A549 (cell line): ENCODE measurements around the gene SGSM1. TPM values are rescaled to one million over a fixed set of nuclear protein-coding genes. Genes with fewer than 3 reads are reported as not detected.

ENCODE experiments used
- ATAC-seq, 2 experiments: fragments of 200-7000 bp in 1 of 2; fragments of >200 bp in 1 of 2; cut with Nextera tagmentation in 1 of 2; cut with Tn5 transposase in 1 of 2; 3 replicates each; pipeline versions ENCODE4 v1.8.0 to v1.9.1; 2018 to 2020; ENCODE audit warnings: mild to moderate bottlenecking in 1 of 2, moderate library complexity in 1 of 2
- CTCF ChIA-PET: fragments of 300-600 bp; sonication (Branson Sonifier 250); formaldehyde crosslinking; extraction: SDS; loops from one replicate; lab custom pipeline; 2021; ENCODE audit warnings: antibody characterized with exemption, inconsistent platforms; lab: Yijun Ruan, JAX
- POLR2A ChIA-PET: fragments of 350-600 bp; formaldehyde crosslinking; extraction: SDS; loops from one replicate; lab custom pipeline; 2021; ENCODE audit warnings: antibody characterized with exemption, inconsistent platforms; lab: Yijun Ruan, JAX
- DNase-seq, 2 experiments: peaks; one replicate each; pipeline versions ENCODE4 v3.0.0 to v3.0.0-alpha.2; 2011 to 2016; ENCODE audit warnings: low read depth in 1 of 2, low spot score in 1 of 2
- FAIRE-seq: peaks from 2 replicates; lab custom pipeline; 2011; peaks lifted over from hg19 to GRCh38; lab: Jason Lieb, UNC
- H3K27ac ChIP-seq, 2 experiments: fragments of >200 bp; sonication (Bioruptor Twin); formaldehyde crosslinking; 3 replicates each; pipeline ENCODE4 v1.5.1; 2016 to 2017
- H3K4me1 ChIP-seq: fragments of >200 bp; sonication (Bioruptor Twin); formaldehyde crosslinking; 3 replicates; pipeline ENCODE4 v1.6.1; 2016
- H3K4me2 ChIP-seq: fragments of >200 bp; sonication (Bioruptor Twin); formaldehyde crosslinking; 3 replicates; pipeline ENCODE4 v1.6.1; 2016
- H3K4me3 ChIP-seq: fragments of >200 bp; sonication (Bioruptor Twin); formaldehyde crosslinking; 3 replicates; pipeline ENCODE4 v1.5.1; 2016
- H3K9me3 ChIP-seq: fragments of >200 bp; sonication (Bioruptor Twin); formaldehyde crosslinking; 3 replicates; pipeline ENCODE4 v1.6.1; 2016
- ATOH8 ChIP-seq: fragments of 250-450 bp; sonication (Bioruptor Pico); IDR thresholded peaks from 2 replicates; pipeline ENCODE4 v1.5.0; 2020; ENCODE audit warnings: low read depth, mild to moderate bottlenecking, moderate library complexity
- BHLHE40 ChIP-seq: IDR thresholded peaks from 2 replicates; pipeline ENCODE4 v1.6.1; 2012; ENCODE audit warnings: low read depth, low read length, inconsistent platforms
- CBX2 ChIP-seq: fragments of 200-600 bp; sonication (generic); IDR thresholded peaks from 2 replicates; pipeline ENCODE4 v1.6.1; 2016; ENCODE audit warnings: low read depth, mild to moderate bottlenecking, borderline replicate concordance
- CHD2 ChIP-seq: fragments of 150-350 bp; IDR thresholded peaks from 2 replicates; pipeline ENCODE4 v1.6.1; 2014; ENCODE audit warnings: low read length; ENCODE audit not compliant: partially characterized antibody
- EHMT2 ChIP-seq: fragments of 200-600 bp; sonication (generic); IDR thresholded peaks from 2 replicates; pipeline ENCODE4 v1.6.1; 2016; ENCODE audit warnings: antibody characterized with exemption, low read depth, mild to moderate bottlenecking, moderate library complexity
- ESRRA ChIP-seq: fragments of 150-350 bp; IDR thresholded peaks from 2 replicates; pipeline ENCODE4 v1.6.1; 2014; ENCODE audit warnings: mild to moderate bottlenecking, low read length, borderline replicate concordance
- FOSL2 ChIP-seq, 2 experiments: fragments of 450-650 bp in 1 of 2; fragments of >200 bp in 1 of 2; sonication (Bioruptor Twin) in 1 of 2; formaldehyde crosslinking; IDR thresholded peaks; 2 replicates each; pipeline versions ENCODE4 v1.5.0 to v1.6.1; 2016 to 2020; ENCODE audit warnings: mild to moderate bottlenecking in 1 of 2, moderate library complexity in 1 of 2
- FOXS1 ChIP-seq: fragments of 250-450 bp; sonication (Bioruptor Pico); IDR thresholded peaks from 2 replicates; pipeline ENCODE4 v1.5.0; 2020; ENCODE audit warnings: mild to moderate bottlenecking, moderate library complexity
- GATA3 ChIP-seq: IDR thresholded peaks from 2 replicates; pipeline ENCODE4 v1.6.1; 2012; ENCODE audit warnings: borderline replicate concordance
- HOXA7 ChIP-seq: fragments of 250-450 bp; sonication (Bioruptor Pico); IDR thresholded peaks from 2 replicates; pipeline ENCODE4 v1.5.0; 2020; ENCODE audit warnings: mild to moderate bottlenecking, moderate library complexity
- HOXB5 ChIP-seq: fragments of 250-450 bp; sonication (Bioruptor Pico); IDR thresholded peaks from 2 replicates; pipeline ENCODE4 v1.5.0; 2020; ENCODE audit warnings: mild to moderate bottlenecking, moderate library complexity
- JUN ChIP-seq, 2 experiments: fragments of >200 bp; sonication (Bioruptor Twin); formaldehyde crosslinking; IDR thresholded peaks; 2 replicates in 1 of 2; 3 replicates in 1 of 2; pipeline ENCODE4 v1.6.1; 2016 to 2017
- JUNB ChIP-seq: fragments of >200 bp; sonication (Bioruptor Twin); formaldehyde crosslinking; IDR thresholded peaks from 2 replicates; pipeline ENCODE4 v1.6.1; 2016
- MAX ChIP-seq: IDR thresholded peaks from 2 replicates; pipeline ENCODE4 v1.6.1; 2012
- MYC ChIP-seq: IDR thresholded peaks from 2 replicates; pipeline ENCODE4 v1.6.1; 2012; ENCODE audit warnings: mild to moderate bottlenecking, inconsistent platforms, low read length, improper control_type of control experiment, borderline replicate concordance
- NFE2L2 ChIP-seq: fragments of 150-350 bp; conservative IDR thresholded peaks from 2 replicates; pipeline ENCODE4 v1.6.1; 2014; ENCODE audit warnings: low read length
- NPAS2 ChIP-seq: fragments of 250-450 bp; sonication (Bioruptor Pico); IDR thresholded peaks from 2 replicates; pipeline ENCODE4 v1.8.0; 2022; ENCODE audit warnings: mild to moderate bottlenecking, moderate library complexity, borderline replicate concordance
- POLR2AphosphoS2 ChIP-seq: conservative IDR thresholded peaks from 2 replicates; pipeline ENCODE4 v1.6.1; 2012; ENCODE audit warnings: low read length, improper control_type of control experiment, inconsistent platforms
- RARB ChIP-seq: fragments of 250-450 bp; sonication (Bioruptor Pico); IDR thresholded peaks from 2 replicates; pipeline ENCODE4 v1.8.0; 2021; ENCODE audit warnings: mild to moderate bottlenecking, moderate library complexity
- RCOR1 ChIP-seq: fragments of 150-350 bp; IDR thresholded peaks from 2 replicates; pipeline ENCODE4 v1.6.1; 2014; ENCODE audit warnings: antibody characterized with exemption, low read length, low read depth
- SREBF2 ChIP-seq: fragments of 450-650 bp; IDR thresholded peaks from 2 replicates; pipeline ENCODE4 v1.6.1; 2014; ENCODE audit warnings: mild to moderate bottlenecking, moderate library complexity
- TFCP2L1 ChIP-seq: fragments of 250-450 bp; sonication (Bioruptor Pico); IDR thresholded peaks from 2 replicates; pipeline ENCODE4 v1.5.0; 2021; ENCODE audit warnings: mild to moderate bottlenecking
- TP53 ChIP-seq: fragments of 250-450 bp; sonication (Bioruptor Pico); IDR thresholded peaks from 2 replicates; pipeline ENCODE4 v1.5.0; 2021; ENCODE audit warnings: mild to moderate bottlenecking, moderate library complexity
- ZSCAN20 ChIP-seq: fragments of 250-450 bp; sonication (Bioruptor Pico); IDR thresholded peaks from 2 replicates; pipeline ENCODE4 v1.8.0; 2022; ENCODE audit warnings: mild to moderate bottlenecking, moderate library complexity
- WGBS: methylation state at CpG from one replicate; pipeline ENCODE4 v1.1.6; 2017; ENCODE audit errors: missing lambda C conversion rate; 5-methylcytosine and 5-hydroxymethylcytosine counted together
- polyA plus RNA-seq, 4 experiments: library from polyadenylated mRNA; depleted of rRNA in 3 of 4; stranded (reverse); fragments of >200 nt; fragmentation: RNase III in 1 of 4; extraction: RNeasy Plus Mini Kit Qiagen cat#74134 plus additional on column Dnase treatment in 1 of 4; gene quantifications; 2 replicates in 3 of 4; 3 replicates in 1 of 4; pipeline ENCODE4 v1.2.3, GENCODE V29; 2011 to 2017
- TF ChIP-seq, protein P1 (sequence below): fragments of 250-450 bp; sonication (Bioruptor Pico); IDR thresholded peaks from 2 replicates; pipeline ENCODE4 v1.5.0; 2021; ENCODE audit warnings: mild to moderate bottlenecking, moderate library complexity, borderline replicate concordance
- TF ChIP-seq, protein P2 (sequence below): fragments of 200-600 bp; sonication (generic); IDR thresholded peaks from 2 replicates; pipeline ENCODE4 v1.6.1; 2016; ENCODE audit warnings: antibody characterized with exemption, mild to moderate bottlenecking, moderate library complexity
- TF ChIP-seq, protein P3 (sequence below): fragments of 150-350 bp; IDR thresholded peaks from 2 replicates; pipeline ENCODE4 v1.6.1; 2014; ENCODE audit warnings: low read depth, mild to moderate bottlenecking, low read length

SGSM1 gene
- polyA plus RNA-seq, 2 of the 4 experiments (the other 2 are of a cell fraction), result 0.50 to 1.4 TPM

DNA sequence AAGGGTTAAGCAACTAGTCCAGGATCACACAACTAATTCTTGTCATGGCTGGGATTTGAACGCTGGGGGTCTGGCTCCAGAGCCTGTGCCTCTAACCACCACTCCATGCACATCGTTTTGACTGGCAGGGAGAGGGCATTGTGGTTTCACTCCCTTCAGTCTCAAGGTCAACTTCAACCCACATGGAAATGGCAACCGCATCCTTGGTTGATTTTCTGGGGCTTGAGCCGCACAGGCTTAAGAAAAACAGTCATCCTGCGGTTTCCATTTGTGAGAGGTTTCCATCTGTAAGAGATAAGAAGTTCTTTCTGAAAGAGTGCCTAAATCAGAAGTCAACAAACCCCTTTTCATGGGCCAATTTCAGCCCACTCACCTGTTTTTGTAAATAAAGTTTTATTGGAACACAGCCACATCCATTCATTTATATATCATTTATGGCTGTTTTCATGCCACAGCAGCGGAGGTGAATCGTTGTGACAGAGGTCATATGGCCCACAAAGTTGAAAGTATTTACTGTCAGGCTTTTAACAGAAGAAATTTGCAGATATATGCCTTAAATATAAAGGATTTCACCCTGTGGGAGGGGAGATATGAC, 65.7 kb downstream of the SGSM1 start:
- ATAC-seq (no peak), FAIRE-seq (no peak), DNase-seq (no peak)
- Histone ChIP-seq H3K4me2 (no peak overlapping the region), H3K9me3 (no peaks in the 10 kb centered on the region), H3K27ac (no peak overlapping the region), H3K4me1 (no peaks in the 10 kb centered on the region), H3K4me3 (no peak overlapping the region)
- POLR2A ChIA-PET, result no interaction called here
- CTCF ChIA-PET, result interaction anchor here (1.0 kb wide), 1 partner anchor 22 kb away, joined by 3 read pairs; no protein-coding TSS in a partner anchor
- 70% methylated on average over 6 of the region's 7 CpGs for WGBS
- TF ChIP-seq ESRRA (no peak), JUNB (no peak), TP53 (no peak), ZSCAN20 (no peak), TFCP2L1 (no peak), RCOR1 (no peak), NPAS2 (CRISPR knock-in tag) (no peak), FOXS1 (CRISPR knock-in tag) (no peak), SREBF2 (no peak), HOXA7 (CRISPR knock-in tag) (no peak), HOXB5 (no peak), FOSL2 (IDR thresholded peaks at IDR 0.05) (no peak), FOSL2 (CRISPR knock-in tag; IDR thresholded peaks at IDR 0.05) (no peak), EHMT2 (no peak), CHD2 (no peak), ATOH8 (CRISPR knock-in tag) (no peak), MAX (no peak), NFE2L2 (no peak), MYC (no peak)
- TF ChIP-seq, protein P1, sequence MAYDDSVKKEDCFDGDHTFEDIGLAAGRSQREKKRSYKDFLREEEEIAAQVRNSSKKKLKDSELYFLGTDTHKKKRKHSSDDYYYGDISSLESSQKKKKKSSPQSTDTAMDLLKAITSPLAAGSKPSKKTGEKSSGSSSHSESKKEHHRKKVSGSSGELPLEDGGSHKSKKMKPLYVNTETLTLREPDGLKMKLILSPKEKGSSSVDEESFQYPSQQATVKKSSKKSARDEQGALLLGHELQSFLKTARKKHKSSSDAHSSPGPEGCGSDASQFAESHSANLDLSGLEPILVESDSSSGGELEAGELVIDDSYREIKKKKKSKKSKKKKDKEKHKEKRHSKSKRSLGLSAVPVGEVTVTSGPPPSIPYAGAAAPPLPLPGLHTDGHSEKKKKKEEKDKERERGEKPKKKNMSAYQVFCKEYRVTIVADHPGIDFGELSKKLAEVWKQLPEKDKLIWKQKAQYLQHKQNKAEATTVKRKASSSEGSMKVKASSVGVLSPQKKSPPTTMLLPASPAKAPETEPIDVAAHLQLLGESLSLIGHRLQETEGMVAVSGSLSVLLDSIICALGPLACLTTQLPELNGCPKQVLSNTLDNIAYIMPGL (CRISPR knock-in tag), result no peak
- TF ChIP-seq, protein P2, sequence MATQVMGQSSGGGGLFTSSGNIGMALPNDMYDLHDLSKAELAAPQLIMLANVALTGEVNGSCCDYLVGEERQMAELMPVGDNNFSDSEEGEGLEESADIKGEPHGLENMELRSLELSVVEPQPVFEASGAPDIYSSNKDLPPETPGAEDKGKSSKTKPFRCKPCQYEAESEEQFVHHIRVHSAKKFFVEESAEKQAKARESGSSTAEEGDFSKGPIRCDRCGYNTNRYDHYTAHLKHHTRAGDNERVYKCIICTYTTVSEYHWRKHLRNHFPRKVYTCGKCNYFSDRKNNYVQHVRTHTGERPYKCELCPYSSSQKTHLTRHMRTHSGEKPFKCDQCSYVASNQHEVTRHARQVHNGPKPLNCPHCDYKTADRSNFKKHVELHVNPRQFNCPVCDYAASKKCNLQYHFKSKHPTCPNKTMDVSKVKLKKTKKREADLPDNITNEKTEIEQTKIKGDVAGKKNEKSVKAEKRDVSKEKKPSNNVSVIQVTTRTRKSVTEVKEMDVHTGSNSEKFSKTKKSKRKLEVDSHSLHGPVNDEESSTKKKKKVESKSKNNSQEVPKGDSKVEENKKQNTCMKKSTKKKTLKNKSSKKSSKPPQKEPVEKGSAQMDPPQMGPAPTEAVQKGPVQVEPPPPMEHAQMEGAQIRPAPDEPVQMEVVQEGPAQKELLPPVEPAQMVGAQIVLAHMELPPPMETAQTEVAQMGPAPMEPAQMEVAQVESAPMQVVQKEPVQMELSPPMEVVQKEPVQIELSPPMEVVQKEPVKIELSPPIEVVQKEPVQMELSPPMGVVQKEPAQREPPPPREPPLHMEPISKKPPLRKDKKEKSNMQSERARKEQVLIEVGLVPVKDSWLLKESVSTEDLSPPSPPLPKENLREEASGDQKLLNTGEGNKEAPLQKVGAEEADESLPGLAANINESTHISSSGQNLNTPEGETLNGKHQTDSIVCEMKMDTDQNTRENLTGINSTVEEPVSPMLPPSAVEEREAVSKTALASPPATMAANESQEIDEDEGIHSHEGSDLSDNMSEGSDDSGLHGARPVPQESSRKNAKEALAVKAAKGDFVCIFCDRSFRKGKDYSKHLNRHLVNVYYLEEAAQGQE, result no peak

DNA sequence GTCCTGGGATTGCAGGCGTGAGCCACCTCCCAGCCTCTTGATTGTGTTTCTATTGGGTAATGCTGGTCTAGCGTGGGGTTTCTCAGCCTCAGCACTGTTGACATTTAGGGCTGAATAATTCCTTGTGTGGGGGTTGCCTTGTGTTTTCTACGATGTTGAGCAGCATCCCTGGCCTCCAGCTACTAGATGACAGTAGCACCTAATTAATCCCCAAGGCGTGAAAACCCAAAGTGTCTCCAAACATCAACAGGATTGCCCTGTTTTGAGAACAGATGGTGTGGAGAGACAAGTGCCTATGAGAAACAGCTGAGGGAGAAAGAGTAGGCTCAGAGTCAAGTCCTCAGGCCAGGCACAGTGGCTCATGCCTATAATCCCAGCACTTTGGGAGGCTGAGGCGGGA, 67.2 kb downstream of the SGSM1 start:
- 57% methylated on average over 5 of the region's 5 CpGs for WGBS
- no peak for FAIRE-seq
- CTCF ChIA-PET, result interaction anchor here (1.1 kb wide), 1 partner anchor 16 kb away, joined by 3 read pairs; no protein-coding TSS in a partner anchor

More for the DNA sequence above, 67.2 kb downstream of the SGSM1 start:
- no peak for ATAC-seq
- DNase-seq, result no peak
- Histone ChIP-seq H3K9me3 (no peaks in the 10 kb centered on the region), H3K4me2 (no peak overlapping the region), H3K4me1 (no peaks in the 10 kb centered on the region), H3K4me3 (no peak overlapping the region), H3K27ac (no peak overlapping the region)
- POLR2A ChIA-PET, result no interaction called here
- TF ChIP-seq BHLHE40, result no peak
- no peak for TF ChIP-seq GATA3
- TF ChIP-seq, protein P3, sequence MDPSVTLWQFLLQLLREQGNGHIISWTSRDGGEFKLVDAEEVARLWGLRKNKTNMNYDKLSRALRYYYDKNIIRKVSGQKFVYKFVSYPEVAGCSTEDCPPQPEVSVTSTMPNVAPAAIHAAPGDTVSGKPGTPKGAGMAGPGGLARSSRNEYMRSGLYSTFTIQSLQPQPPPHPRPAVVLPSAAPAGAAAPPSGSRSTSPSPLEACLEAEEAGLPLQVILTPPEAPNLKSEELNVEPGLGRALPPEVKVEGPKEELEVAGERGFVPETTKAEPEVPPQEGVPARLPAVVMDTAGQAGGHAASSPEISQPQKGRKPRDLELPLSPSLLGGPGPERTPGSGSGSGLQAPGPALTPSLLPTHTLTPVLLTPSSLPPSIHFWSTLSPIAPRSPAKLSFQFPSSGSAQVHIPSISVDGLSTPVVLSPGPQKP, result no peak
- no peak for TF ChIP-seq ESRRA
- TF ChIP-seq CHD2, result no peak
- TF ChIP-seq FOXS1 (CRISPR knock-in tag), result no peak
- no peak for TF ChIP-seq RARB (CRISPR knock-in tag)
- no peak for TF ChIP-seq POLR2AphosphoS2
- no peak for TF ChIP-seq HOXA7 (CRISPR knock-in tag)
- TF ChIP-seq JUN (IDR thresholded peaks at IDR 0.05), result no peak
- TF ChIP-seq CBX2, result no peak
